H1 (cell line): Measurements from ENCODE around the gene MAP3K10. TPM values are rescaled to one million over a fixed set of nuclear protein-coding genes. Genes with fewer than 3 reads are reported as not detected.

Experiments
- CTCF ChIA-PET: fragments of 300-600 bp; sonication (Branson Sonifier 250); formaldehyde crosslinking; loops from one replicate; lab custom pipeline; 2021; ENCODE audit not compliant: partially characterized antibody; lab: Charles Lee
- POLR2A ChIA-PET: fragments of 300-600 bp; sonication (Branson Sonifier 250); formaldehyde crosslinking; loops from one replicate; lab custom pipeline; 2021; ENCODE audit warnings: inconsistent platforms; ENCODE audit not compliant: partially characterized antibody; lab: Charles Lee
- DNase-seq, 2 experiments: peaks; one replicate each; pipeline versions ENCODE4 v3.0.0 to v3.0.0-alpha.2; 2010 to 2022; ENCODE audit warnings: low spot score in 2 of 2, low read depth in 1 of 2, mixed read lengths in 1 of 2
- FAIRE-seq: peaks from 2 replicates; lab custom pipeline; 2011; peaks lifted over from hg19 to GRCh38; lab: Jason Lieb, UNC
- H2AFZ ChIP-seq: 2 replicates; pipeline ENCODE4 v1.8.1; 2012; ENCODE audit warnings: low read length, inconsistent platforms
- H2AK5ac ChIP-seq: 2 replicates; pipeline ENCODE4 v1.6.1; 2013; ENCODE audit warnings: low read depth, low read length
- H2BK120ac ChIP-seq: replicated peaks from 2 replicates; pipeline ENCODE3; 2013; ENCODE audit warnings: low read depth, low read length, inconsistent platforms
- H2BK12ac ChIP-seq: 2 replicates; pipeline ENCODE4 v1.6.1; 2013; ENCODE audit warnings: low read depth, low read length
- H2BK15ac ChIP-seq: 2 replicates; pipeline ENCODE4 v1.6.1; 2013; ENCODE audit warnings: low read length
- H2BK20ac ChIP-seq: 2 replicates; pipeline ENCODE4 v1.6.1; 2013; ENCODE audit warnings: low read length
- H2BK5ac ChIP-seq: 2 replicates; pipeline ENCODE4 v1.6.1; 2013; ENCODE audit warnings: low read depth, low read length
- H3K14ac ChIP-seq: 2 replicates; pipeline ENCODE4 v1.6.1; 2013; ENCODE audit warnings: inconsistent platforms; ENCODE audit not compliant: insufficient read length
- H3K18ac ChIP-seq: 2 replicates; pipeline ENCODE4 v1.6.1; 2013; ENCODE audit warnings: low read length; ENCODE audit errors: extremely low read depth
- H3K23ac ChIP-seq: 2 replicates; pipeline ENCODE4 v1.6.1; 2013; ENCODE audit warnings: inconsistent platforms; ENCODE audit not compliant: insufficient read length
- H3K23me2 ChIP-seq: 2 replicates; pipeline ENCODE4 v1.6.1; 2013; ENCODE audit warnings: low read depth, low read length
- H3K27ac ChIP-seq: 2 replicates; pipeline ENCODE4 v1.6.1; 2011; ENCODE audit warnings: low read depth, low read length, inconsistent platforms
- H3K27me3 ChIP-seq, 4 experiments: replicated peaks in 1 of 4; 1 replicate in 1 of 4; 2 replicates in 3 of 4; pipeline versions ENCODE4 v1.6.1 to v1.8.1; 2011 to 2013; ENCODE audit warnings: low read length in 3 of 4, mild to moderate bottlenecking in 3 of 4, inconsistent platforms in 2 of 4, mixed read lengths in 2 of 4, moderate library complexity in 1 of 4; ENCODE audit not compliant: control insufficient read depth in 3 of 4, insufficient read depth in 3 of 4; ENCODE audit errors: extremely low read depth in 1 of 4
- H3K36me3 ChIP-seq, 4 experiments: 2 replicates each; pipeline versions ENCODE4 v1.6.1 to v1.8.1; 2011 to 2013; ENCODE audit warnings: mild to moderate bottlenecking in 4 of 4, low read length in 3 of 4, moderate library complexity in 2 of 4, control low read depth in 1 of 4, inconsistent platforms in 1 of 4; ENCODE audit not compliant: insufficient read depth in 4 of 4, control insufficient read depth in 2 of 4
- H3K4ac ChIP-seq: replicated peaks from 2 replicates; pipeline ENCODE3; 2013; ENCODE audit warnings: low read length, low read depth, mixed read lengths, inconsistent platforms; ENCODE audit not compliant: insufficient read length
- H3K4me1 ChIP-seq, 4 experiments: replicated peaks in 1 of 4; 1 replicate in 1 of 4; 2 replicates in 3 of 4; pipeline versions ENCODE4 v1.6.1 to v1.8.1; 2011 to 2013; ENCODE audit warnings: low read length in 3 of 4, inconsistent platforms in 2 of 4, mixed read lengths in 1 of 4; ENCODE audit not compliant: insufficient read depth in 4 of 4, control insufficient read depth in 3 of 4
- H3K4me2 ChIP-seq, 2 experiments: 2 replicates each; pipeline versions ENCODE4 v1.6.1 to v1.8.1; 2011 to 2013; ENCODE audit warnings: low read depth in 2 of 2, low read length in 2 of 2, control low read depth in 1 of 2, inconsistent platforms in 1 of 2, mild to moderate bottlenecking in 1 of 2; ENCODE audit not compliant: insufficient read depth in 1 of 2
- H3K4me3 ChIP-seq, 4 experiments: fragments of 200-600, 300-600 bp in 1 of 4; sonication (generic), shearing (Covaris generic), sonication (Bioruptor Twin) in 1 of 4; 2 replicates each; pipeline versions ENCODE4 v1.5.1 to v1.8.1; 2011 to 2016; ENCODE audit warnings: low read length in 4 of 4, low read depth in 3 of 4, control low read depth in 2 of 4, inconsistent platforms in 2 of 4, mild to moderate bottlenecking in 2 of 4, mixed read lengths in 1 of 4, moderate library complexity in 1 of 4; ENCODE audit not compliant: insufficient read depth in 2 of 4; ENCODE audit errors: extremely low read depth in 1 of 4
- H3K56ac ChIP-seq: replicated peaks from 2 replicates; pipeline ENCODE3; 2013; ENCODE audit warnings: low read depth, mild to moderate bottlenecking, mixed read lengths, low read length, inconsistent platforms; ENCODE audit not compliant: insufficient read length
- H3K79me1 ChIP-seq: 2 replicates; pipeline ENCODE4 v1.6.1; 2013; ENCODE audit warnings: low read depth, low read length, control low read depth
- H3K79me2 ChIP-seq, 2 experiments: 2 replicates each; pipeline versions ENCODE4 v1.6.1 to v1.8.1; 2012 to 2013; ENCODE audit warnings: low read length in 2 of 2, mild to moderate bottlenecking in 2 of 2, inconsistent platforms in 1 of 2; ENCODE audit not compliant: insufficient read depth in 2 of 2, control insufficient read depth in 1 of 2
- H3K9ac ChIP-seq, 4 experiments: replicated peaks in 1 of 4; 1 replicate in 1 of 4; 2 replicates in 3 of 4; pipeline versions ENCODE4 v1.6.1 to v1.8.1; 2011 to 2013; ENCODE audit warnings: low read depth in 3 of 4, low read length in 3 of 4, control low read depth in 2 of 4, mild to moderate bottlenecking in 2 of 4, moderate library complexity in 2 of 4, inconsistent platforms in 1 of 4; ENCODE audit errors: extremely low read depth in 1 of 4
- H3K9me3 ChIP-seq, 2 experiments: 2 replicates each; pipeline versions ENCODE4 v1.6.1 to v1.8.1; 2012 to 2013; ENCODE audit warnings: mild to moderate bottlenecking in 2 of 2, moderate library complexity in 2 of 2, control low read depth in 1 of 2, inconsistent platforms in 1 of 2, low read depth in 1 of 2, low read length in 1 of 2, mixed read lengths in 1 of 2; ENCODE audit not compliant: insufficient read depth in 2 of 2
- H4K20me1 ChIP-seq, 2 experiments: replicated peaks in 1 of 2; 2 replicates each; pipeline versions ENCODE3 to v1.8.1; 2011 to 2013; ENCODE audit warnings: inconsistent platforms in 2 of 2, low read length in 2 of 2, mild to moderate bottlenecking in 1 of 2; ENCODE audit not compliant: insufficient read depth in 2 of 2, control insufficient read depth in 1 of 2
- H4K5ac ChIP-seq: 2 replicates; pipeline ENCODE4 v1.6.1; 2013; ENCODE audit warnings: low read length, low read depth, mixed read lengths, inconsistent platforms; ENCODE audit not compliant: insufficient read length
- H4K8ac ChIP-seq: 2 replicates; pipeline ENCODE4 v1.8.0; 2013; ENCODE audit warnings: mild to moderate bottlenecking, moderate library complexity, low read length, inconsistent platforms; ENCODE audit not compliant: insufficient read depth; ENCODE audit errors: extremely low read depth
- H4K91ac ChIP-seq: replicated peaks from 2 replicates; pipeline ENCODE3; 2013; ENCODE audit warnings: low read length, mixed read lengths, inconsistent platforms; ENCODE audit not compliant: insufficient read length
- EP300 ChIP-seq, 2 experiments: IDR thresholded peaks; 1 replicate in 1 of 2; 2 replicates in 1 of 2; pipeline ENCODE4 v1.6.1; 2011 to 2012; ENCODE audit warnings: low read depth in 2 of 2, low read length in 2 of 2, mild to moderate bottlenecking in 2 of 2, borderline replicate concordance in 1 of 2, inconsistent platforms in 1 of 2, moderate library complexity in 1 of 2
- KDM1A ChIP-seq: fragments of 200-600, 300-600 bp; sonication (generic); IDR thresholded peaks from 2 replicates; pipeline ENCODE4 v1.7.1; 2016; ENCODE audit warnings: mild to moderate bottlenecking, low read length, borderline replicate concordance
- NRF1 ChIP-seq: IDR thresholded peaks from 2 replicates; pipeline ENCODE4 v1.6.1; 2011; ENCODE audit warnings: mild to moderate bottlenecking, low read depth, low read length, improper control_type of control experiment
- SUZ12 ChIP-seq: fragments of 200-600 bp; sonication (generic); IDR thresholded peaks from 2 replicates; pipeline ENCODE4 v1.6.1; 2012; ENCODE audit warnings: mild to moderate bottlenecking, inconsistent platforms, low read length, moderate library complexity, mixed read lengths
- YY1 ChIP-seq: IDR thresholded peaks from 2 replicates; pipeline ENCODE4 v1.6.1; 2011; ENCODE audit warnings: low read depth, mild to moderate bottlenecking, low read length
- WGBS, 2 experiments: shearing (Covaris generic) in 1 of 2; methylation state at CpG; one replicate each; pipeline versions ENCODE4 v1.1.6 to v1.1.7; 2013 to 2015; ENCODE audit warnings: low lambda C conversion rate in 2 of 2, mixed read lengths in 2 of 2, inconsistent platforms in 1 of 2, low coverage in 1 of 2, missing lambda C conversion rate in 1 of 2; ENCODE audit not compliant: insufficient replicate concordance in 2 of 2, insufficient coverage in 1 of 2, insufficient read length in 1 of 2; ENCODE audit errors: extremely low coverage in 1 of 2, missing lambda C conversion rate in 1 of 2; 5-methylcytosine and 5-hydroxymethylcytosine counted together
- polyA plus RNA-seq, 7 experiments: library from polyadenylated mRNA; depleted of rRNA in 3 of 7; stranded (reverse) in 5 of 7; unstranded in 2 of 7; fragments of >200 nt in 5 of 7; fragments of 200-250 nt in 2 of 7; gene quantifications; 1 replicate in 5 of 7; 2 replicates in 1 of 7; 4 replicates in 1 of 7; pipeline versions ENCODE4 v1.2.1 to v1.2.3, GENCODE V29; 2011 to 2013; ENCODE audit warnings: missing spikeins in 2 of 7, mixed read lengths in 2 of 7
- total RNA-seq: library from RNA; stranded (reverse); fragmentation: NEBNext Ultra II Directional; extraction: Animal tissue kit (Norgen Biotek cat#: 25700); gene quantifications from 2 replicates; pipeline ENCODE4 v1.2.1, GENCODE V29; 2021

MAP3K10 gene
- total and polyA plus RNA-seq, 2 of the 8 experiments (the other 6 are each of a cell fraction or from before 2014, with no cell fraction given), result 4.9 to 15.9 TPM

- TF ChIP-seq YY1 (no peak), NRF1 (no peak), KDM1A (peak; percentile 77), SUZ12 (no peak), EP300 (IDR thresholded peaks at IDR 0.05; ENCODE audit: borderline replicate concordance in 1 of 2, low read depth in 2 of 2, low read length in 2 of 2) (no peak)
- POLR2A ChIA-PET, result interaction anchor here (0.6 to 1.5 kb wide), 3 partner anchors 10 to 1002 kb away, joined by 3 read pairs; no protein-coding TSS in a partner anchor
- peaks cover 0 to 30% (median 13%) of the 10 kb centered on the region in 4 experiments; a peak in 5 of 7 replicates for H3K27me3 ChIP-seq
- H3K79me1 ChIP-seq, result no peaks in the 10 kb centered on the region
- H4K91ac ChIP-seq, result no peak overlapping the region
- no peak overlapping the region for H3K18ac ChIP-seq
- H3K4me1 ChIP-seq, result peaks cover 0 to 4% (median 3%) of the 10 kb centered on the region in 4 experiments; a peak in 5 of 7 replicates
- H4K20me1 ChIP-seq, result no peaks in the 10 kb centered on the region
- peaks cover 5% of the 10 kb centered on the region for H3K23me2 ChIP-seq
- no peak overlapping the region for H2BK120ac ChIP-seq
- H2BK5ac ChIP-seq, result peak overlapping the region; percentile 21; the same call in 1 of the 2 replicates
- H4K8ac ChIP-seq, result no peak overlapping the region
- H3K4me3 ChIP-seq, result peak overlapping the region; percentile 29 to 47 (median 42)
- H3K4me2 ChIP-seq, result peak overlapping the region; percentile 61 to 63
- peak overlapping the region; percentile 43; the same call in 1 of the 2 replicates for H2BK12ac ChIP-seq
- H2AFZ ChIP-seq, result peak overlapping the region; percentile 30
- DNase-seq, result no peak
- no peak overlapping the region for H3K23ac ChIP-seq
- no peak overlapping the region for H3K4ac ChIP-seq
- no peak overlapping the region for H3K27ac ChIP-seq
- no peak for FAIRE-seq
- no peak overlapping the region for H3K56ac ChIP-seq
- no peak overlapping the region for H2BK15ac ChIP-seq
- H2AK5ac ChIP-seq, result 0 out of 2 replicates have a peak overlapping the region, but pooled peaks have one; percentile 28
- H3K9ac ChIP-seq, result peak overlapping the region in 1 of 4 experiments; percentile 30; a peak in 1 of 7 replicates
- H3K36me3 ChIP-seq, result no peaks in the 10 kb centered on the region
- no peak overlapping the region for H3K14ac ChIP-seq
- no peaks in the 10 kb centered on the region for H3K79me2 ChIP-seq
- WGBS, 2 experiments, result 52% methylated on average over 21 of the region's 21 CpGs; no CpG with 5 or more reads in 1 of the 2 experiments
- H3K9me3 ChIP-seq, result peaks cover 0 to 5% of the 10 kb centered on the region in 2 experiments; a peak in 1 of 4 replicates
- no peak overlapping the region for H2BK20ac ChIP-seq
- CTCF ChIA-PET, result interaction anchor here (0.6 to 2.1 kb wide), 3 partner anchors 15 to 41 kb away, joined by 3 to 11 read pairs (median 5); no protein-coding TSS in a partner anchor
- no peak overlapping the region for H4K5ac ChIP-seq
Observed at GRCh38 chr19:40225440-40226305, 34.4 kb downstream of the MAP3K10 start.
